Measurements from ENCODE around the gene GART. TPM values are rescaled to one million over a fixed set of nuclear protein-coding genes. Genes with fewer than 3 reads are reported as not detected.

GART gene
- total RNA-seq = 76.7 and 95.2 TPM in 2 replicates

DNA sequence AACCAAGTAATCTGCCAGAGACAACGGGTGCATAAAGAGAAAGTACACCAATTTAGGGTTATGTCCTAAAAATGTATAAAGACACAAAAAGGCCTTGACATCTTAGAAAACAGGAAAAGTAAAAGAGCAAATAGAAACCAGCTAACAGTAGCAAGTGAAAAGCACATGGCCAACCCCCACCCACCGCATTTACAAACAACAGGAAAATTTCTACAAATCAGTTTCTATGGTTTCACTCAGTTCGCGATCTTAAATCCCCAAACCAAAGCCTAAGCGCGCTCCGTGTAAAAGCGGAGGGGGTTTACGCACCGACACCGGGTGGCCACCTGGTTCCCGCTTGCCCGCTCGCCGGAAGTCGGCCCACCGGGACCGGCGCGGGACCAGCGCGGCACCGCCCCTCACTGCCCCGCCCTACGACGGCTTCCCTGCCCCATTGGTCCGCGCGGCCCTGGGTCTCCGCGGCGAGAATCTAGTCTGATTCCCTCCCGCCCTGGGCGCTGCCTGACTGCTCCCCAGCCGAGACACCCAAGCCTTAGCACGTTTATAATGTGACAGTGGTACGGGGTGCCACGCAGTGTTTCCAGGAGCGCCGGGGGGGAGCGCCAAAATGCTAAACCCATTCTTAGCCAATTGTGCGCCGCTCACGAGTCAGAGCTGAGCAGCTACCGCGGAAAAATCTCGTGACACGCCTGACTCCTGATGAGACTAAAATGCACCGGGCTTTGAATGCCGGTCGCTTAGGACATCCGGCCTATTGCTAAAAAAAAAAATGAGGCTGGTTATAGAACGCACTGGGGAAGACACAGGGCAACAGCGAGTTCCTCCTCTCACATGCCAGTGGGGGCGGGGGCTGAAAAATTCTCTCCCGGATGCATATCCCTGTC is at the start of gene GART:
Gene GART, minus strand, starts transcription at position 362 of the 884 bp plus-strand sequence. CDS start 2,802 bp downstream, outside the sequence.

GRCh38 chr21:33588485-33589335 is 46.8 kb upstream of the GART start, which contains the start of gene DONSON:
Gene DONSON, minus strand, starts transcription at chr21:33588684. Its CDS starts 43 bp downstream, at chr21:33588641.

GRCh38 chr21:33542640-33543504 is 955 bp upstream of the GART start, which contains the start of gene SON:
Gene SON, plus strand, starts transcription at chr21:33543038. Its CDS starts 55 bp downstream, at chr21:33543093.

DNA sequence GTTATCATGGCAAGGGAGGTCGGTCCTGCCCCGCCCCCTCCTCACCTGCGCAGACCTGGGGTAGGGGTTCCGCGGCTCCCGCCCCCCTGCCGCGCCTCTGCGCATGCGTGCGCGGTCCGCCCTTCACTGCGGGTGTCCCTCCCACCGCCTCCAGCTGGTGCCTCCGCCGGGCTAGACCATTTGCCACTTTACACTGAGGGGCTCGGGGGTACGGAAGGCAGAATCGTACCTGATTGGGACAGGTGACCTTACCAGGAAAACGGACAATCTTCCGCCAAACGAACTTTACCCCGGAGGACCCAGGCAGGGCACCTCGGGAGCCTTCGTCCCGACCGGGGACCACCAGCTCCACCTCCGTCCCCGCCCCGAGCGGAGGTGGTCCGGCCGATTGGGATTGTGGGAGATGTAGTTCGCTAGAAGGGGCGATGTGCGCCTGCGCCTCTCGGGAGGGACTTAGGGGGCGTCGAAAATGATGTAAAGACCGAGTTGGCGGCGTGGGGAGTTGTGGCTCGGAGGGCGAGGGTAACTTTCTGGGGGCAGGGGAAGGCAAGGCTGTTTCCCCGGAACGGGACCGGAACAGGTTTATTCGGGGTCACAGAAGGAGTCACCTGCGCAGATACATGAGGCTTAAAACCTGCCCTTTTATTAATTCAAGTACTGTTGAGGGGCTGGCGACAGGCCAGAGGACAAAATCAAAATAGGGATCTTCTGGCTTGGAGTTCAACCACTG is 50.4 kb downstream of the GART start, which contains the start of gene DNAJC28:
Gene DNAJC28, minus strand, starts transcription at position 344 of the 730 bp plus-strand sequence. CDS start 2,323 bp downstream, outside the sequence.

GRCh38 chr21:33479679-33480480 is 62.0 kb downstream of the GART start, which contains the start of gene TMEM50B:
Gene TMEM50B, minus strand, starts transcription at chr21:33479974. Its CDS starts 11,089 bp downstream, at chr21:33468885.

Other genes starting within 250 kb of the GART start
- 11.2 and 11.9 TPM in 2 replicates for gene IFNAR1, start 217.1 kb downstream of the GART start, total RNA-seq
- 65.4 and 69.8 TPM in 2 replicates for gene IFNGR2, start 138.7 kb downstream of the GART start, total RNA-seq
- 11.8 and 28.0 TPM in 2 replicates for gene TMEM50B, start 62.1 kb downstream of the GART start, total RNA-seq
- gene DNAJC28, start 50.4 kb downstream of the GART start, total RNA-seq = 0.18 and 1.7 TPM in 2 replicates
- gene SON, start 921 bp upstream of the GART start, total RNA-seq = 71.8 and 79.9 TPM in 2 replicates
- gene DONSON, start 46.6 kb upstream of the GART start, total RNA-seq = 22.2 and 24.1 TPM in 2 replicates
- gene CRYZL1, start 99.6 kb upstream of the GART start, total RNA-seq = 10.4 and 18.1 TPM in 2 replicates
- 35.7 and 62.7 TPM in 2 replicates for gene ITSN1, start 100.4 kb upstream of the GART start, total RNA-seq

Data from myometrial cell (primary cell).